SK-N-SH treated with all-trans-retinoic acid at 6 μM for 48 hours (cell line): ENCODE results near the gene MDFIC2.

ENCODE experiments used
- ATAC-seq: fragments of 200-7000 bp; cut with Tn5 transposase; 3 replicates; pipeline ENCODE4 v1.9.1; 2020; ENCODE audit warnings: mild to moderate bottlenecking, moderate library complexity
- ARNTL ChIP-seq: fragments of 450-650 bp; formaldehyde crosslinking; IDR thresholded peaks from 2 replicates; pipeline ENCODE4 v1.5.0; 2020; ENCODE audit warnings: low read depth, mild to moderate bottlenecking, moderate library complexity, borderline replicate concordance
- BACH2 ChIP-seq: fragments of 250-450 bp; sonication (Bioruptor Pico); IDR thresholded peaks from 2 replicates; pipeline ENCODE4 v1.9.0; 2021; ENCODE audit warnings: mild to moderate bottlenecking, borderline replicate concordance
- CSDC2 ChIP-seq: fragments of 250-450 bp; sonication (Bioruptor Pico); IDR thresholded peaks from 2 replicates; pipeline ENCODE4 v1.5.0; 2020; ENCODE audit warnings: mild to moderate bottlenecking, moderate library complexity
- GLIS3 ChIP-seq: fragments of 250-450 bp; sonication (Bioruptor Pico); IDR thresholded peaks from 2 replicates; pipeline ENCODE4 v1.5.0; 2020; ENCODE audit warnings: mild to moderate bottlenecking, moderate library complexity
- ISL1 ChIP-seq: fragments of 250-450 bp; sonication (Bioruptor Pico); IDR thresholded peaks from 2 replicates; pipeline ENCODE4 v2.1.2; 2022; ENCODE audit warnings: mild to moderate bottlenecking, moderate library complexity
- OSR1 ChIP-seq: fragments of 250-450 bp; sonication (Bioruptor Pico); IDR thresholded peaks from 2 replicates; pipeline ENCODE4 v1.8.0; 2022; ENCODE audit warnings: moderate library complexity, mild to moderate bottlenecking, inconsistent platforms
- RARB ChIP-seq: fragments of 250-450 bp; sonication (Bioruptor Pico); IDR thresholded peaks from 2 replicates; pipeline ENCODE4 v1.8.0; 2021; ENCODE audit warnings: mild to moderate bottlenecking, moderate library complexity
- TCF4 ChIP-seq: fragments of 250-450 bp; sonication (Bioruptor Pico); IDR thresholded peaks from 2 replicates; pipeline ENCODE4 v1.8.0; 2021; ENCODE audit warnings: mild to moderate bottlenecking, moderate library complexity, borderline replicate concordance
- TOX ChIP-seq: fragments of 250-450 bp; sonication (Bioruptor Pico); IDR thresholded peaks from 2 replicates; pipeline ENCODE4 v1.8.0; 2021; ENCODE audit warnings: mild to moderate bottlenecking, moderate library complexity, borderline replicate concordance
- ZC3H10 ChIP-seq: fragments of 250-450 bp; sonication (Bioruptor Pico); IDR thresholded peaks from 2 replicates; pipeline ENCODE4 v1.5.1; 2021; ENCODE audit warnings: mild to moderate bottlenecking, moderate library complexity
- ZFP3 ChIP-seq: fragments of 250-450 bp; sonication (Bioruptor Pico); IDR thresholded peaks from 2 replicates; pipeline ENCODE4 v1.5.0; 2020; ENCODE audit warnings: mild to moderate bottlenecking, moderate library complexity
- ZFP30 ChIP-seq: fragments of 450-650 bp; formaldehyde crosslinking; IDR thresholded peaks from 2 replicates; pipeline ENCODE4 v1.5.0; 2022; ENCODE audit warnings: mild to moderate bottlenecking, moderate library complexity
- ZNF565 ChIP-seq: fragments of 450-650 bp; formaldehyde crosslinking; conservative IDR thresholded peaks from 2 replicates; pipeline ENCODE4 v1.5.0; 2020; ENCODE audit warnings: low read depth, mild to moderate bottlenecking, moderate library complexity
- ZNF70 ChIP-seq: fragments of 450-650 bp; formaldehyde crosslinking; IDR thresholded peaks from 2 replicates; pipeline ENCODE4 v1.5.0; 2020; ENCODE audit warnings: mild to moderate bottlenecking, moderate library complexity
- ZNF8 ChIP-seq: fragments of 450-650 bp; formaldehyde crosslinking; IDR thresholded peaks from 2 replicates; pipeline ENCODE4 v1.5.0; 2020; ENCODE audit warnings: mild to moderate bottlenecking, moderate library complexity
- TF ChIP-seq, protein P1 (sequence below): fragments of 250-450 bp; sonication (Bioruptor Pico); IDR thresholded peaks from 2 replicates; pipeline ENCODE4 v1.8.0; 2021; ENCODE audit warnings: low read depth, mild to moderate bottlenecking, moderate library complexity, borderline replicate concordance
- TF ChIP-seq, protein P2 (sequence below): fragments of 250-450 bp; sonication (Bioruptor Pico); IDR thresholded peaks from 2 replicates; pipeline ENCODE4 v1.8.0; 2020; ENCODE audit warnings: mild to moderate bottlenecking, moderate library complexity, borderline replicate concordance
- TF ChIP-seq, protein P3 (sequence below): fragments of 250-450 bp; sonication (Bioruptor Pico); IDR thresholded peaks from 2 replicates; pipeline ENCODE4 v1.5.0; 2020; ENCODE audit warnings: mild to moderate bottlenecking, moderate library complexity
- TF ChIP-seq, protein P4 (sequence below): fragments of 250-450 bp; sonication (Bioruptor Pico); IDR thresholded peaks from 2 replicates; pipeline ENCODE4 v1.5.1; 2021; ENCODE audit warnings: mild to moderate bottlenecking, moderate library complexity

The MDFIC2 gene

DNA sequence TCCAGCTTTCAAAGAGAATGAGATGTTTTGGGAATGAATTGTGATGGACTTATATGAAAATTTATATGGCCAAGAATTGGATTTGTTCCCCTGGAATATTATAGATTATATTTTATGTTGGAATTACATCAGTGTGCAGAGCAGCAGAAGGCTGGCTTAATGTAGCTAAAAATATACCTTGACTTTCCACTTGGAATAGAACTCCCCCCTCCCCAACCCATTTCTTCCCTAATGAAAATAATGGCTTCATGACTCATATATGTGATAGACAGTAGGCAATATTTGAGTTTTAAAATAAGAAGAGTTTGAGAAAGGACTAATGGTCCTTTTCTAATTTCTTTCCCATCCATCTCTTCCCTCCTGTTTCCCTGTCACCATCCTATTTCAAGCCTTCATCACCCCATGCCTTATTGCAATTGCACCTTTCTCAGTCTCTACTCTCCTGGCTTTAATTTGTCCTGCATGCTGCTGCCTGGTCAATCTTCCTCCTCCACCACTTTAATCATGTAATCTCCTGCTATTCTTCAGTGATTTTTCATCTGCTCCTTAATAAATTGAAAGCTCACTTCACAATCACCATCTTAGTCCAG is 122.5 kb downstream of the MDFIC2 start:
- TF ChIP-seq ISL1 (CRISPR knock-in tag), result no peak
- no peak for TF ChIP-seq ZNF8 (CRISPR knock-in tag)
- no peak for TF ChIP-seq CSDC2 (CRISPR knock-in tag)
- no peak for TF ChIP-seq TOX (CRISPR knock-in tag)
- TF ChIP-seq, protein P1, sequence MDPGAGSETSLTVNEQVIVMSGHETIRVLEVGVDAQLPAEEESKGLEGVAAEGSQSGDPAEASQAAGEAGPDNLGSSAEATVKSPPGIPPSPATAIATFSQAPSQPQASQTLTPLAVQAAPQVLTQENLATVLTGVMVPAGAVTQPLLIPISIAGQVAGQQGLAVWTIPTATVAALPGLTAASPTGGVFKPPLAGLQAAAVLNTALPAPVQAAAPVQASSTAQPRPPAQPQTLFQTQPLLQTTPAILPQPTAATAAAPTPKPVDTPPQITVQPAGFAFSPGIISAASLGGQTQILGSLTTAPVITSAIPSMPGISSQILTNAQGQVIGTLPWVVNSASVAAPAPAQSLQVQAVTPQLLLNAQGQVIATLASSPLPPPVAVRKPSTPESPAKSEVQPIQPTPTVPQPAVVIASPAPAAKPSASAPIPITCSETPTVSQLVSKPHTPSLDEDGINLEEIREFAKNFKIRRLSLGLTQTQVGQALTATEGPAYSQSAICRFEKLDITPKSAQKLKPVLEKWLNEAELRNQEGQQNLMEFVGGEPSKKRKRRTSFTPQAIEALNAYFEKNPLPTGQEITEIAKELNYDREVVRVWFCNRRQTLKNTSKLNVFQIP (CRISPR knock-in tag), result no peak
- TF ChIP-seq, protein P2, sequence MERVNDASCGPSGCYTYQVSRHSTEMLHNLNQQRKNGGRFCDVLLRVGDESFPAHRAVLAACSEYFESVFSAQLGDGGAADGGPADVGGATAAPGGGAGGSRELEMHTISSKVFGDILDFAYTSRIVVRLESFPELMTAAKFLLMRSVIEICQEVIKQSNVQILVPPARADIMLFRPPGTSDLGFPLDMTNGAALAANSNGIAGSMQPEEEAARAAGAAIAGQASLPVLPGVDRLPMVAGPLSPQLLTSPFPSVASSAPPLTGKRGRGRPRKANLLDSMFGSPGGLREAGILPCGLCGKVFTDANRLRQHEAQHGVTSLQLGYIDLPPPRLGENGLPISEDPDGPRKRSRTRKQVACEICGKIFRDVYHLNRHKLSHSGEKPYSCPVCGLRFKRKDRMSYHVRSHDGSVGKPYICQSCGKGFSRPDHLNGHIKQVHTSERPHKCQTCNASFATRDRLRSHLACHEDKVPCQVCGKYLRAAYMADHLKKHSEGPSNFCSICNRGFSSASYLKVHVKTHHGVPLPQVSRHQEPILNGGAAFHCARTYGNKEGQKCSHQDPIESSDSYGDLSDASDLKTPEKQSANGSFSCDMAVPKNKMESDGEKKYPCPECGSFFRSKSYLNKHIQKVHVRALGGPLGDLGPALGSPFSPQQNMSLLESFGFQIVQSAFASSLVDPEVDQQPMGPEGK (CRISPR knock-in tag), result no peak
- no peak for TF ChIP-seq RARB (CRISPR knock-in tag)
- TF ChIP-seq, all 23 proteins: peak for 0
- ATAC-seq, result no peak

DNA sequence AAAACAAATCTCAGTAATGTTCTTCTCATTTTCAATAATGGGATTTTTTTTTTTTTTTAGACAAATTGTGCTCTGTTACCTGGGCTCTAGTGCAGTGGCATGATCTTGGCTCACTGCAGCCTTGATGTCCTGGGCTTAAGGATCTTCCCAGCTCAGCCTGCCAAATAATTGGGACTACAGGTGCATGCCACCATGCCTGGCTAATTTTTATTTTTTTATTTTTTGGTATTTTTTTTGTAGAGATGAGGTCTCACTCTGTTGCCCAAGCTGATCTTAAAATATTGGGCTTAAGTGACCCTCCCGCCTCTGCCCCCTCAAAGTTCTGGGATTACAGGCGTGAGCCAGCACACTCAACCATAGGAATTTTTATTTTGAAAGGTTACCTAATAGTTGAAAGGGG is 126.2 kb downstream of the MDFIC2 start:
- TF ChIP-seq TOX (CRISPR knock-in tag) (no peak), ZFP30 (CRISPR knock-in tag) (no peak), ARNTL (CRISPR knock-in tag) (no peak), ISL1 (CRISPR knock-in tag) (no peak), ZNF70 (CRISPR knock-in tag) (no peak), ZNF8 (CRISPR knock-in tag) (no peak)
- ATAC-seq, result no peak

DNA sequence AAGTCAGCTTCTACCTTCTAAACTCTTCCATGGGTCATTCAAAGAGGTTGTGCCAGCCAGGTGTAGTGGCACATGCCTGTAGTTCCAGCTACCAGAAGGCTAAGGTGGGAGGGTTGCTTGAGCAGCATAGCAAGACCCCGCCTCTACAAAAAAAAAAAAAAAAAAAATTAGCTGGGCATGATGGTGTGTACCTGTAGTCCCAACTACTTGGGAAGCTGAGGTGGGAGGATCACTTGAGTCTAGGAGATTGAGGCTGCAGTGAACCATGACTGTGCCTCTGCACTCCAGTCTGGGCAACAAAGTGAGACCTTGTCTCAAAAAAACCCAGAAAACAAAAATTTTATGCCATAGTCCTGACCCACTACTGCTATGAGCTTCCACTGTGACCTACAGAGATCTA is 126.8 kb downstream of the MDFIC2 start:
- ATAC-seq, result no peak
- TF ChIP-seq, protein P1 (CRISPR knock-in tag), result no peak
- TF ChIP-seq ARNTL (CRISPR knock-in tag), result no peak
- no peak for TF ChIP-seq ZC3H10
- no peak for TF ChIP-seq GLIS3 (CRISPR knock-in tag)
- TF ChIP-seq RARB (CRISPR knock-in tag), result no peak
- TF ChIP-seq, protein P2 (CRISPR knock-in tag), result no peak
- TF ChIP-seq, protein P3, sequence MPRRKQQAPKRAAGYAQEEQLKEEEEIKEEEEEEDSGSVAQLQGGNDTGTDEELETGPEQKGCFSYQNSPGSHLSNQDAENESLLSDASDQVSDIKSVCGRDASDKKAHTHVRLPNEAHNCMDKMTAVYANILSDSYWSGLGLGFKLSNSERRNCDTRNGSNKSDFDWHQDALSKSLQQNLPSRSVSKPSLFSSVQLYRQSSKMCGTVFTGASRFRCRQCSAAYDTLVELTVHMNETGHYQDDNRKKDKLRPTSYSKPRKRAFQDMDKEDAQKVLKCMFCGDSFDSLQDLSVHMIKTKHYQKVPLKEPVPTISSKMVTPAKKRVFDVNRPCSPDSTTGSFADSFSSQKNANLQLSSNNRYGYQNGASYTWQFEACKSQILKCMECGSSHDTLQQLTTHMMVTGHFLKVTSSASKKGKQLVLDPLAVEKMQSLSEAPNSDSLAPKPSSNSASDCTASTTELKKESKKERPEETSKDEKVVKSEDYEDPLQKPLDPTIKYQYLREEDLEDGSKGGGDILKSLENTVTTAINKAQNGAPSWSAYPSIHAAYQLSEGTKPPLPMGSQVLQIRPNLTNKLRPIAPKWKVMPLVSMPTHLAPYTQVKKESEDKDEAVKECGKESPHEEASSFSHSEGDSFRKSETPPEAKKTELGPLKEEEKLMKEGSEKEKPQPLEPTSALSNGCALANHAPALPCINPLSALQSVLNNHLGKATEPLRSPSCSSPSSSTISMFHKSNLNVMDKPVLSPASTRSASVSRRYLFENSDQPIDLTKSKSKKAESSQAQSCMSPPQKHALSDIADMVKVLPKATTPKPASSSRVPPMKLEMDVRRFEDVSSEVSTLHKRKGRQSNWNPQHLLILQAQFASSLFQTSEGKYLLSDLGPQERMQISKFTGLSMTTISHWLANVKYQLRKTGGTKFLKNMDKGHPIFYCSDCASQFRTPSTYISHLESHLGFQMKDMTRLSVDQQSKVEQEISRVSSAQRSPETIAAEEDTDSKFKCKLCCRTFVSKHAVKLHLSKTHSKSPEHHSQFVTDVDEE (CRISPR knock-in tag), result no peak
- TF ChIP-seq BACH2 (CRISPR knock-in tag), result no peak
- no peak for TF ChIP-seq CSDC2 (CRISPR knock-in tag)
- no peak for TF ChIP-seq TCF4 (CRISPR knock-in tag)
- TF ChIP-seq ISL1 (CRISPR knock-in tag), result no peak
- no peak for TF ChIP-seq ZNF70 (CRISPR knock-in tag)
- no peak for TF ChIP-seq ZNF565
- TF ChIP-seq, protein P4, sequence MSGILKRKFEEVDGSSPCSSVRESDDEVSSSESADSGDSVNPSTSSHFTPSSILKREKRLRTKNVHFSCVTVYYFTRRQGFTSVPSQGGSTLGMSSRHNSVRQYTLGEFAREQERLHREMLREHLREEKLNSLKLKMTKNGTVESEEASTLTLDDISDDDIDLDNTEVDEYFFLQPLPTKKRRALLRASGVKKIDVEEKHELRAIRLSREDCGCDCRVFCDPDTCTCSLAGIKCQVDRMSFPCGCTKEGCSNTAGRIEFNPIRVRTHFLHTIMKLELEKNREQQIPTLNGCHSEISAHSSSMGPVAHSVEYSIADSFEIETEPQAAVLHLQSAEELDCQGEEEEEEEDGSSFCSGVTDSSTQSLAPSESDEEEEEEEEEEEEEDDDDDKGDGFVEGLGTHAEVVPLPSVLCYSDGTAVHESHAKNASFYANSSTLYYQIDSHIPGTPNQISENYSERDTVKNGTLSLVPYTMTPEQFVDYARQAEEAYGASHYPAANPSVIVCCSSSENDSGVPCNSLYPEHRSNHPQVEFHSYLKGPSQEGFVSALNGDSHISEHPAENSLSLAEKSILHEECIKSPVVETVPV (CRISPR knock-in tag), result no peak
- no peak for TF ChIP-seq ZFP30 (CRISPR knock-in tag)
- no peak for TF ChIP-seq TOX (CRISPR knock-in tag)
- TF ChIP-seq ZFP3 (CRISPR knock-in tag), result no peak
- TF ChIP-seq OSR1, result no peak
